HCT116 (cell line): ENCODE results near the gene DPF3. TPM values are rescaled to one million over a fixed set of nuclear protein-coding genes. Genes with fewer than 3 reads are reported as not detected.

ENCODE experiments used
- ATAC-seq: fragments of 200-7000 bp; cut with Tn5 transposase; 2 replicates; pipeline ENCODE4 v1.9.1; 2020; ENCODE audit warnings: mild to moderate bottlenecking, moderate library complexity
- BruUV-seq: library from RNA; stranded (reverse); fragments of 400-500 nt; replicated peaks from 2 replicates; lab custom pipeline; 2021; lab: Mats Ljungman, UMichigan
- CTCF ChIA-PET: fragments of 300-600 bp; sonication (Branson Sonifier 250); formaldehyde crosslinking; loops from one replicate; lab custom pipeline; 2021; ENCODE audit warnings: antibody characterized with exemption; lab: Charles Lee
- POLR2A ChIA-PET: fragments of 300-600, 350-600 bp; sonication (Branson Sonifier 250); formaldehyde crosslinking; loops from one replicate; lab custom pipeline; 2021; ENCODE audit warnings: antibody characterized with exemption; lab: Charles Lee
- RAD21 ChIA-PET, 2 experiments: fragments of 300-600 bp; sonication (Branson Sonifier 250); formaldehyde crosslinking; loops; one replicate each; lab custom pipeline; 2023; ENCODE audit warnings: low total read pairs in 2 of 2; ENCODE audit not compliant: uncharacterized antibody in 2 of 2, unreplicated experiment in 2 of 2, low non-redundant PET in 1 of 2; lab: Charles Lee
- DNase-seq: peaks from one replicate; pipeline ENCODE4 v3.0.0-alpha.2; 2010; ENCODE audit warnings: low read depth, low spot score
- H2AFZ ChIP-seq: fragments of 200-600 bp; shearing (Covaris generic), sonication (generic); 2 replicates; pipeline ENCODE4 v1.6.1; 2017; ENCODE audit warnings: low read depth, mixed run types, mixed read lengths, antibody characterized with exemption, low read length; ENCODE audit not compliant: poor library complexity, severe bottlenecking
- H3K27ac ChIP-seq: 2 replicates; pipeline ENCODE4 v1.5.1; 2012; ENCODE audit warnings: low read depth, low read length
- H3K27me3 ChIP-seq: fragments of 200-600 bp; sonication (generic); 2 replicates; pipeline ENCODE4 v1.6.1; 2016; ENCODE audit warnings: mixed run types, low read length, mixed read lengths; ENCODE audit not compliant: insufficient read depth
- H3K36me3 ChIP-seq, 2 experiments: fragments of 200-500 bp in 1 of 2; fragments of 200-600 bp in 1 of 2; sonication (Bioruptor generic) in 1 of 2; sonication (generic) in 1 of 2; 2 replicates each; pipeline versions ENCODE4 v1.5.1 to v1.6.1; 2014 to 2016; ENCODE audit warnings: low read length in 2 of 2, inconsistent platforms in 1 of 2, mixed read lengths in 1 of 2, mixed run types in 1 of 2; ENCODE audit not compliant: insufficient read depth in 2 of 2, control insufficient read depth in 1 of 2
- H3K4me1 ChIP-seq, 2 experiments: fragments of 200-600 bp in 1 of 2; sonication (generic) in 1 of 2; 2 replicates each; pipeline versions ENCODE4 v1.5.1 to v1.6.1; 2012 to 2017; ENCODE audit warnings: low read length in 2 of 2, inconsistent platforms in 1 of 2, mild to moderate bottlenecking in 1 of 2, mixed read lengths in 1 of 2, mixed run types in 1 of 2, moderate library complexity in 1 of 2; ENCODE audit not compliant: insufficient read depth in 2 of 2, control insufficient read depth in 1 of 2
- H3K4me2 ChIP-seq: fragments of 200-600 bp; sonication (generic); 2 replicates; pipeline ENCODE4 v1.6.1; 2017; ENCODE audit warnings: mixed run types, low read length, mixed read lengths
- H3K4me3 ChIP-seq, 2 experiments: fragments of 200-600 bp in 1 of 2; sonication (generic) in 1 of 2; replicated peaks in 1 of 2; 2 replicates each; pipeline ENCODE4 v1.5.1; 2011 to 2016; ENCODE audit warnings: low read length in 2 of 2, control low read depth in 1 of 2, low read depth in 1 of 2, mild to moderate bottlenecking in 1 of 2, mixed read lengths in 1 of 2, mixed run types in 1 of 2
- H3K79me2 ChIP-seq: fragments of 200-600 bp; sonication (generic); 2 replicates; pipeline ENCODE4 v1.6.1; 2017; ENCODE audit warnings: mild to moderate bottlenecking, mixed run types, low read length, moderate library complexity, mixed read lengths; ENCODE audit not compliant: insufficient read depth
- H3K9ac ChIP-seq: fragments of 200-600 bp; sonication (generic); 2 replicates; pipeline ENCODE4 v1.6.1; 2016; ENCODE audit warnings: low read length, mixed read lengths
- H3K9me2 ChIP-seq: fragments of 200-600 bp; sonication (generic), shearing (Covaris generic); 2 replicates; pipeline ENCODE4 v1.6.1; 2017; ENCODE audit warnings: mixed run types, mild to moderate bottlenecking, moderate library complexity; ENCODE audit not compliant: insufficient read depth
- H3K9me3 ChIP-seq, 2 experiments: fragments of 200-500 bp in 1 of 2; fragments of 200-600 bp in 1 of 2; sonication (Bioruptor generic) in 1 of 2; sonication (generic) in 1 of 2; 2 replicates each; pipeline ENCODE4 v1.6.1; 2014 to 2017; ENCODE audit warnings: low read length in 2 of 2, mixed read lengths in 2 of 2, inconsistent platforms in 1 of 2, low read depth in 1 of 2, mild to moderate bottlenecking in 1 of 2, mixed run types in 1 of 2, moderate library complexity in 1 of 2; ENCODE audit not compliant: control insufficient read depth in 1 of 2, insufficient read depth in 1 of 2
- H4K20me1 ChIP-seq: fragments of 200-600 bp; sonication (generic), shearing (Covaris generic); 2 replicates; pipeline ENCODE4 v1.6.1; 2017; ENCODE audit warnings: mixed run types, mild to moderate bottlenecking, moderate library complexity; ENCODE audit not compliant: insufficient read depth
- FOSL1 ChIP-seq: IDR thresholded peaks from 2 replicates; pipeline ENCODE4 v1.6.1; 2012; ENCODE audit warnings: low read depth
- POLR2A ChIP-seq: IDR thresholded peaks from 2 replicates; pipeline ENCODE4 v1.7.0; 2011; ENCODE audit warnings: borderline replicate concordance; ENCODE audit not compliant: insufficient read depth, insufficient read length; ENCODE audit errors: extremely low read depth
- POLR2AphosphoS5 ChIP-seq: IDR thresholded peaks from 2 replicates; pipeline ENCODE4 v1.6.1; 2011; ENCODE audit warnings: mild to moderate bottlenecking, low read depth, low read length, moderate library complexity
- RAD21 ChIP-seq: IDR thresholded peaks from 2 replicates; pipeline ENCODE4 v1.6.1; 2012; ENCODE audit warnings: low read depth, mild to moderate bottlenecking
- SIN3A ChIP-seq: IDR thresholded peaks from 2 replicates; pipeline ENCODE4 v1.6.1; 2012; ENCODE audit warnings: low read depth
- SP1 ChIP-seq: IDR thresholded peaks from 2 replicates; pipeline ENCODE4 v1.6.1; 2012; ENCODE audit warnings: low read depth
- SRF ChIP-seq: IDR thresholded peaks from 2 replicates; pipeline ENCODE4 v1.6.1; 2012; ENCODE audit warnings: low read depth
- TCF7L2 ChIP-seq: IDR thresholded peaks from 2 replicates; pipeline ENCODE4 v1.7.0; 2011; ENCODE audit warnings: borderline replicate concordance, inconsistent platforms; ENCODE audit not compliant: insufficient read depth, insufficient read length; ENCODE audit errors: extremely low read depth
- YY1 ChIP-seq: IDR thresholded peaks from 2 replicates; pipeline ENCODE4 v1.6.1; 2011; ENCODE audit warnings: low read length, low read depth, moderate library complexity, mild to moderate bottlenecking; ENCODE audit not compliant: insufficient replicate concordance; ENCODE audit errors: extremely low read depth
- ZFX ChIP-seq: fragments of 450-650 bp; IDR thresholded peaks from 2 replicates; pipeline ENCODE4 v1.6.1; 2017
- intact Hi-C: fragments of 100-400 bp; cut with micrococcal nuclease; formaldehyde crosslinking; loops from 2 replicates; pipeline ENCODE4 v1.10.0; 2022
- total RNA-seq: library from RNA; stranded (reverse); gene quantifications from one replicate; pipeline ENCODE4 v1.2.1, GENCODE V29; 2021; ENCODE audit not compliant: unreplicated experiment
- TF ChIP-seq, protein P1 (sequence below): IDR thresholded peaks from 2 replicates; pipeline ENCODE4 v1.6.1; 2011; ENCODE audit warnings: mild to moderate bottlenecking, low read length, moderate library complexity; ENCODE audit not compliant: insufficient replicate concordance; ENCODE audit errors: extremely low read depth
- TF ChIP-seq, protein P2 (sequence below): IDR thresholded peaks from 2 replicates; pipeline ENCODE4 v1.6.1; 2012

DPF3 gene
- total RNA-seq, 1 experiment from 2014 or later: 0.27 TPM

DNA sequence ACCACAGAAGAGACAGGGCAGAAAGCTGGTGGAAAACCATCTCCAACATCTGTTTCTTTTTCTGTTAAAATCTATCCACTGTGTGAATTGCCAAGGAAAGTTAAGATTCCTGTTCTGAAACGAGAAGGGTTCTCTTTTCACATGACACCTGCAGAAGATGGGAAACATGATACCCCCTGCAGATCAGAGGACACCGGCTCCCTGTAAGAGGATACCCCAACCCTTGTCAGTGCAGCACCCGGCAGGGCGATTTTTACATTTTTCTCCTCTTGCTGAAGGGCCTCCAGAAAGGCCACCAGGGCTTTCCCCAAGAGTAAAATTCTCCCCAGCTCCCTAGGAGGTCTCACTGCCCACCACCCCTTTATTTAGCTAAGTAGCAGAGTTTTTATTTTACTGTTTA, 48.2 kb downstream of the DPF3 start:
- H3K27me3 ChIP-seq: no peaks in the 10 kb centered on the region
- H3K36me3 ChIP-seq: no peaks in the 10 kb centered on the region
- no peaks in the 10 kb centered on the region for H3K79me2 ChIP-seq
- no peak overlapping the region for H3K4me2 ChIP-seq
- DNase-seq (no peak), ATAC-seq (no peak)
- ChIA-PET RAD21 (no interaction called here), POLR2A (no interaction called here), CTCF (no interaction called here)
- H3K9ac ChIP-seq: no peak overlapping the region
- no peaks in the 10 kb centered on the region for H3K4me1 ChIP-seq
- H2AFZ ChIP-seq: no peak overlapping the region
- no peak overlapping the region for H3K4me3 ChIP-seq
- TF ChIP-seq POLR2A (no peak), SIN3A (no peak), TCF7L2 (no peak), YY1 (no peak), RAD21 (no peak), FOSL1 (no peak), POLR2AphosphoS5 (no peak), SRF (no peak), SP1 (no peak), ZFX (no peak)
- TF ChIP-seq, protein P1, sequence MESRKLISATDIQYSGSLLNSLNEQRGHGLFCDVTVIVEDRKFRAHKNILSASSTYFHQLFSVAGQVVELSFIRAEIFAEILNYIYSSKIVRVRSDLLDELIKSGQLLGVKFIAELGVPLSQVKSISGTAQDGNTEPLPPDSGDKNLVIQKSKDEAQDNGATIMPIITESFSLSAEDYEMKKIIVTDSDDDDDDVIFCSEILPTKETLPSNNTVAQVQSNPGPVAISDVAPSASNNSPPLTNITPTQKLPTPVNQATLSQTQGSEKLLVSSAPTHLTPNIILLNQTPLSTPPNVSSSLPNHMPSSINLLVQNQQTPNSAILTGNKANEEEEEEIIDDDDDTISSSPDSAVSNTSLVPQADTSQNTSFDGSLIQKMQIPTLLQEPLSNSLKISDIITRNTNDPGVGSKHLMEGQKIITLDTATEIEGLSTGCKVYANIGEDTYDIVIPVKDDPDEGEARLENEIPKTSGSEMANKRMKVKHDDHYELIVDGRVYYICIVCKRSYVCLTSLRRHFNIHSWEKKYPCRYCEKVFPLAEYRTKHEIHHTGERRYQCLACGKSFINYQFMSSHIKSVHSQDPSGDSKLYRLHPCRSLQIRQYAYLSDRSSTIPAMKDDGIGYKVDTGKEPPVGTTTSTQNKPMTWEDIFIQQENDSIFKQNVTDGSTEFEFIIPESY: no peak
- TF ChIP-seq, protein P2, sequence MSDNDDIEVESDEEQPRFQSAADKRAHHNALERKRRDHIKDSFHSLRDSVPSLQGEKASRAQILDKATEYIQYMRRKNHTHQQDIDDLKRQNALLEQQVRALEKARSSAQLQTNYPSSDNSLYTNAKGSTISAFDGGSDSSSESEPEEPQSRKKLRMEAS: no peak
- intact Hi-C loops: no loop called here
- no peaks in the 10 kb centered on the region for H3K9me2 ChIP-seq
- no peaks in the 10 kb centered on the region for H4K20me1 ChIP-seq
- no peaks in the 10 kb centered on the region for H3K9me3 ChIP-seq
- no peak overlapping the region for H3K27ac ChIP-seq
- no TSS peak for BruUV-seq
